Astrocyte of the cerebellum (primary cell): ENCODE results near the gene ATL1.

ENCODE experiments used
- DNase-seq: peaks from one replicate; pipeline ENCODE4 v3.0.0-alpha.2; 2011; ENCODE audit warnings: low read depth
- H3K4me3 ChIP-seq: 2 replicates; pipeline ENCODE4 v1.5.1; 2011; ENCODE audit warnings: mild to moderate bottlenecking, low read depth, low read length, moderate library complexity
- CTCF ChIP-seq: IDR thresholded peaks from 2 replicates; pipeline ENCODE4 v1.5.1; 2012; ENCODE audit warnings: low read length, low read depth, moderate library complexity, mild to moderate bottlenecking; ENCODE audit errors: missing control alignments
- in situ Hi-C: cut with HindIII; loops from 2 replicates; pipeline ENCODE4 v1.10.0; 2017; ENCODE audit warnings: low sequenced_read_pairs

Gene ATL1

DNA sequence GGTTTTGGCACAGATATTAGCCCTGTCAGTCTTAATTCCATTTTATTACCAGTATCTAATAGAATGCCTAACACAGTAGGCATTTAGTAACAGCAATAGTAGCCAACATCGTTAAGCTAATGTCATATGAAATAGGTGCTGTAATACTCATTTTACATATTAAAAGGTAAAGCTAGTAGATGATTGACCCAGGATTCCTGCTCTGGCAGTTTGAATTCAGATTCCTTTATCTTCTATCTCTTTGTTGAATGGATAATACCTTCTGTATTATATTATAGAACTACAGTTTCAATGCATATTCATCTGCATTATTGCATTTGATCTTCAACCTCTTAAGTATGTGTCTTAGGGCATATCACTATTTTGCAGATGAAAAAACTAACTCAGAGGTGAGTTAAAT, 2.9 kb downstream of the ATL1 start:
- no peak overlapping the region for H3K4me3 ChIP-seq
- DNase-seq: no peak
- in situ Hi-C loops: no loop called here
- no peak for TF ChIP-seq CTCF

DNA sequence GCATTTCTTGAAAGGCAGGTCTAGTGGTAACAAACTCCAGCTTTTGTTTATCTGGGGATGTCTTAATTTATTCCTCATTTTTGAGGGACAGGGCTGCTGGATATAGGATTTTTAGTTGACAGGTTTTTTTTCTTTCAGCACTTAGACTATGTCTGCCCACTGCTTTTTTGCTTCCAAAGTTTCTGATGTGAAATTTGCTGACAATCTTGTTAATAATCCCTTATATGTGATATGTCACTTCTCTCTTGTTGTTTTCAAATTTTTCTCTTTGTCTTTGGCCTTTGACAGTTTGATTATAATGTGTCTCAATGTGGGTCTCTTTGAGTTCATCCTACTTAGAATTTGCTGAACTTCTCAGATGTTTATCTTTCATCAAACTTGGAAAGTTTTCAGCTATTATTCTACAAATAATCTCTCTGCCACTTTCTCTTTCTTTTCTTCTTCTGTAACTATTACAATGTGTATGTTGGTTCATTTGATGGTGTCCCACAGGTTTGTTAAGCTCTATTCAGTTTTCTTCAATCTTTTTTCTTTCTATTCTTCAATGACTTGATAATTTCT, 9.8 kb downstream of the ATL1 start:
- no peak for TF ChIP-seq CTCF
- DNase-seq: no peak
- in situ Hi-C loops: no loop called here
- H3K4me3 ChIP-seq: no peak overlapping the region

- DNase-seq: no peak
- TF ChIP-seq CTCF: no peak
- no peak overlapping the region for H3K4me3 ChIP-seq
- in situ Hi-C loops: no loop called here
These were observed 13.9 kb downstream of the ATL1 start for GRCh38 chr14:50573862-50574261.

- in situ Hi-C loops: no loop called here
- H3K4me3 ChIP-seq: no peak overlapping the region
- TF ChIP-seq CTCF: no peak
- DNase-seq: no peak
These were observed 15.8 kb downstream of the ATL1 start for GRCh38 chr14:50575769-50576168.

GRCh38 chr14:50577982-50578381, 18.0 kb downstream of the ATL1 start:
- H3K4me3 ChIP-seq: no peak overlapping the region
- no peak for DNase-seq
- TF ChIP-seq CTCF: no peak
- in situ Hi-C loops: no loop called here

DNA sequence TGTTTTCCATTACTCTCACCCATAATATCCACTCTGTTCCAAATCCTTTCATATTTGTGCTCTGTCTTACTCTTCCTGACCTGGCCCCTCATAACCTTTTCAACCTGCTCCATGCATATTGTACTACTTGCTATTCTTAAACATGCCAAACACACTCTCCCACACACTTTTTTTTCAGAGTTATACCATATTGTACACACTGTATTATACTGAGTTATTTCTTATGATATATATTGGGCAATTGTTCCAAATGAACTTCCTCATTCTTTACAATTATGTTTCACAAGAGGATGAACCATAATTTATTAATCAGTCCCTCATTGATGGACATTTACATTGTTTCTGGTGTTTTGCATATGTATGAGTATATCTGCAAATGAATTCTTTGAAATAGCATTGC, 18.5 kb downstream of the ATL1 start:
- in situ Hi-C loops: no loop called here
- H3K4me3 ChIP-seq: no peak overlapping the region
- no peak for DNase-seq
- TF ChIP-seq CTCF: no peak

GRCh38 chr14:50590464-50590863, 30.5 kb downstream of the ATL1 start:
- in situ Hi-C loops: no loop called here
- no peak for TF ChIP-seq CTCF
- DNase-seq: no peak

More at GRCh38 chr14:50590464-50590863, 30.5 kb downstream of the ATL1 start:
- no peak overlapping the region for H3K4me3 ChIP-seq
